ENCODE measurements around the gene USP17L10. TPM values are rescaled to one million over a fixed set of nuclear protein-coding genes. Genes with fewer than 3 reads are reported as not detected.
"Not testable (repeated sequence)": the region's sequence is repeated elsewhere in the genome, so short reads cannot be mapped to it uniquely, and the experiment has no call there.

Gene USP17L10
- total RNA-seq, 1 donor from 2014 or later = not detected

DNA sequence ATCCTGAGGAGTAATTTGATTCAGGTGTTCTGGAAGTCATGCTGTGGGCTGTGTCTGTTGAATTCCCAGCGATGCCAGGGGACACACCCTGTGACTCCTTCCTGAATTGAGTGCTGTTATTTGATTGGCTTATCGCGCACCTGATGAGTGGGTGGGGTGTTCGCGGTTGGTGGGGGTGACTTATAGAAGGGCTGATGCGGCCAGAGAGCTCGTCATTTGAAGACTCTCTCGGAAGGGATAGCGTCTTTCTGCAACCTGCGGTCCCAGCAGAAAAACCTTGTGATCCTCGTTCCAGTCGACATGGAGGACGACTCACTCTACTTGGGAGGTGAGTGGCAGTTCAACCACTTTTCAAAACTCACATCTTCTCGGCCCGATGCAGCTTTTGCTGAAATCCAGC lies 47.4 kb downstream of the USP17L10 start, which contains the start of gene USP17L20:
Gene USP17L20 (plus strand): TSS at position 301 of the 400 bp plus-strand sequence. CDS start 0 bp downstream, at position 301.
- H3K36me3 ChIP-seq (ENCODE audit: control insufficient read depth, insufficient read depth, low read length); DNase-seq (ENCODE audit: low read depth); H3K27me3 ChIP-seq (ENCODE audit: control insufficient read depth, insufficient read depth, low read length); FAIRE-seq; H3K4me3 ChIP-seq (ENCODE audit: low read depth, low read length): not testable (repeated sequence)

Other genes with a start within 250 kb of the USP17L10 start
- not detected in 2 replicates for gene FAM90A26, start 40.2 kb upstream of the USP17L10 start, total RNA-seq
- gene USP17L11, start 4.7 kb downstream of the USP17L10 start, total RNA-seq = not detected in 2 replicates
- not detected in 2 replicates for gene USP17L12, start 9.5 kb downstream of the USP17L10 start, total RNA-seq
- not detected in 2 replicates for gene USP17L13, start 14.2 kb downstream of the USP17L10 start, total RNA-seq
- gene USP17L15, start 23.7 kb downstream of the USP17L10 start, total RNA-seq = not detected in 2 replicates
- not detected in 2 replicates for gene USP17L17, start 33.2 kb downstream of the USP17L10 start, total RNA-seq
- not detected in 2 replicates for gene USP17L18, start 38.0 kb downstream of the USP17L10 start, total RNA-seq
- not detected in 2 replicates for gene USP17L19, start 42.7 kb downstream of the USP17L10 start, total RNA-seq
- gene USP17L20, start 47.5 kb downstream of the USP17L10 start, total RNA-seq = not detected in 2 replicates
- gene USP17L21, start 52.2 kb downstream of the USP17L10 start, total RNA-seq = not detected in 2 replicates
- gene USP17L22, start 57.0 kb downstream of the USP17L10 start, total RNA-seq = not detected in 2 replicates
- gene USP17L24, start 114.5 kb downstream of the USP17L10 start, total RNA-seq = not detected in 2 replicates
- not detected in 2 replicates for gene USP17L25, start 119.3 kb downstream of the USP17L10 start, total RNA-seq
- gene USP17L26, start 124.0 kb downstream of the USP17L10 start, total RNA-seq = not detected in 2 replicates
- gene USP17L5, start 128.7 kb downstream of the USP17L10 start, total RNA-seq = not detected in 2 replicates
- not detected in 2 replicates for gene USP17L27, start 133.5 kb downstream of the USP17L10 start, total RNA-seq
- gene USP17L28, start 138.2 kb downstream of the USP17L10 start, total RNA-seq = not detected in 2 replicates
- gene USP17L29, start 143.0 kb downstream of the USP17L10 start, total RNA-seq = not detected in 2 replicates
- not detected in 2 replicates for gene USP17L30, start 152.5 kb downstream of the USP17L10 start, total RNA-seq
- not detected in 2 replicates for gene DEFB131A, start 233.8 kb downstream of the USP17L10 start, total RNA-seq